OCI-LY7 (cell line): Measurements from ENCODE around the gene GRIK1.

ENCODE experiments used
- EZH2phosphoT487 ChIP-seq: fragments of 200-600 bp; sonication (generic); IDR thresholded peaks from 2 replicates; pipeline ENCODE4 v1.6.1; 2018; ENCODE audit warnings: low read depth, borderline replicate concordance, mild to moderate bottlenecking, mixed run types, antibody characterized with exemption, low read length, moderate library complexity, mixed read lengths
- TF ChIP-seq, protein P1 (sequence below): fragments of 200-600 bp; sonication (generic); conservative IDR thresholded peaks from 2 replicates; pipeline ENCODE4 v1.5.1; 2014; ENCODE audit warnings: mild to moderate bottlenecking, antibody characterized with exemption, low read length, moderate library complexity, mixed read lengths

DNA sequence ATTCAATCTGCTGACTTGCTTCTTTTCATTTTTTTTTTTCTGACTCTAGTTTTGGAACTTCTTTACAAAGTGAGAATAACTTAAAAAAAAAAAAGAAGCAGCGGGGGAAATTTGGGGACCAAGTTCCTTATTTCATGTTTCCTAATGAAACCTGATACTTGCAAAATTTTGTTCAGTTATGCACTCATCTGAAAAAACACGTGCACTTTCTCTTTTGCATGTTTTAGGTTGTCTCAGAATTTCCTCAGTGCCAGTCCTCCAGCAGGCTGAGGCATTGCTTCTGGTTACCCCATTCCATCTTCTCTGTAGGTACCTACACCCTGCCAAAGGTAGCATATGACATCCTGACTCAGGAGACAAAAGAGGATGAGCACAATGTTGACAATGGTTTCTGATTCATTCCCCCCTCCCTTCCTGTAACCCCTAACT lies 299.7 kb downstream of the GRIK1 start:
- TF ChIP-seq, protein P1, sequence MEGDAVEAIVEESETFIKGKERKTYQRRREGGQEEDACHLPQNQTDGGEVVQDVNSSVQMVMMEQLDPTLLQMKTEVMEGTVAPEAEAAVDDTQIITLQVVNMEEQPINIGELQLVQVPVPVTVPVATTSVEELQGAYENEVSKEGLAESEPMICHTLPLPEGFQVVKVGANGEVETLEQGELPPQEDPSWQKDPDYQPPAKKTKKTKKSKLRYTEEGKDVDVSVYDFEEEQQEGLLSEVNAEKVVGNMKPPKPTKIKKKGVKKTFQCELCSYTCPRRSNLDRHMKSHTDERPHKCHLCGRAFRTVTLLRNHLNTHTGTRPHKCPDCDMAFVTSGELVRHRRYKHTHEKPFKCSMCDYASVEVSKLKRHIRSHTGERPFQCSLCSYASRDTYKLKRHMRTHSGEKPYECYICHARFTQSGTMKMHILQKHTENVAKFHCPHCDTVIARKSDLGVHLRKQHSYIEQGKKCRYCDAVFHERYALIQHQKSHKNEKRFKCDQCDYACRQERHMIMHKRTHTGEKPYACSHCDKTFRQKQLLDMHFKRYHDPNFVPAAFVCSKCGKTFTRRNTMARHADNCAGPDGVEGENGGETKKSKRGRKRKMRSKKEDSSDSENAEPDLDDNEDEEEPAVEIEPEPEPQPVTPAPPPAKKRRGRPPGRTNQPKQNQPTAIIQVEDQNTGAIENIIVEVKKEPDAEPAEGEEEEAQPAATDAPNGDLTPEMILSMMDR, result no peak
- no peak for TF ChIP-seq EZH2phosphoT487
